Measurements from ENCODE around the gene NR1I3.

GRCh38 chr1:161185732-161186311 is 52.2 kb downstream of the NR1I3 start:
- TF ChIP-seq CTCF (conservative IDR thresholded peaks at IDR 0.05) (no peak), EZH2 (IDR thresholded peaks at IDR 0.05; ENCODE audit: low read depth) (no peak)

All from PC-9 (cell line).